Suppressor macrophage treated with lipopolysaccharide for 4 hours (primary cell): Measurements from ENCODE around the gene CHD6.

Experiments used
- DNase-seq: peaks from one replicate; pipeline ENCODE4 v3.0.0-alpha.2; 2020

Gene CHD6

GRCh38 chr20:41392295-41392694 is 225.9 kb downstream of the CHD6 start:
- no peak for DNase-seq

- no peak for DNase-seq
Observed at GRCh38 chr20:41391587-41392001, 226.6 kb downstream of the CHD6 start.

- DNase-seq, result no peak
Observed at GRCh38 chr20:41390889-41391288, 227.3 kb downstream of the CHD6 start.

- no peak for DNase-seq
Observed at GRCh38 chr20:41387444-41387851, 230.7 kb downstream of the CHD6 start.

- DNase-seq, result no peak
Observed at GRCh38 chr20:41386502-41387427, 231.4 kb downstream of the CHD6 start.

GRCh38 chr20:41382791-41383305 is 235.3 kb downstream of the CHD6 start:
- no peak for DNase-seq

GRCh38 chr20:41380551-41381193 is 237.5 kb downstream of the CHD6 start:
- DNase-seq, result no peak

GRCh38 chr20:41379551-41379950 is 238.6 kb downstream of the CHD6 start:
- peak; percentile 6 for DNase-seq

- DNase-seq, result no peak
Observed at GRCh38 chr20:41377275-41377674, 240.9 kb downstream of the CHD6 start.

GRCh38 chr20:41376349-41376748 is 241.8 kb downstream of the CHD6 start:
- no peak for DNase-seq

GRCh38 chr20:41375846-41376245 is 242.3 kb downstream of the CHD6 start:
- DNase-seq, result no peak

GRCh38 chr20:41373931-41374920 is 244.0 kb downstream of the CHD6 start:
- no peak for DNase-seq

- no peak for DNase-seq
Observed at GRCh38 chr20:41373251-41373783, 244.9 kb downstream of the CHD6 start.

GRCh38 chr20:41371371-41371770 is 246.8 kb downstream of the CHD6 start:
- DNase-seq, result no peak

- DNase-seq, result no peak
Observed at GRCh38 chr20:41370176-41370575, 248.0 kb downstream of the CHD6 start.

- no peak for DNase-seq
Observed at GRCh38 chr20:41369673-41370072, 248.5 kb downstream of the CHD6 start.

GRCh38 chr20:41367956-41368355 is 250.2 kb downstream of the CHD6 start:
- no peak for DNase-seq

- DNase-seq, result no peak
Observed at GRCh38 chr20:41367393-41367695, 250.8 kb downstream of the CHD6 start.

- DNase-seq, result no peak
Observed at GRCh38 chr20:41366546-41367392, 251.4 kb downstream of the CHD6 start, which contains the start of gene EMILIN3. Gene EMILIN3 (minus strand): TSS chr20:41366818. CDS start chr20:41366634, 184 bp downstream.

- no peak for DNase-seq
Observed at GRCh38 chr20:41365777-41366545, 252.2 kb downstream of the CHD6 start.
